SK-N-SH treated with all-trans-retinoic acid at 6 μM for 48 hours (cell line): ENCODE data around the gene C1RL.
"Not testable (repeated sequence)": the region's sequence is repeated elsewhere in the genome, so short reads cannot be mapped to it uniquely, and the experiment has no call there.

Source experiments
- ATAC-seq: fragments of 200-7000 bp; cut with Tn5 transposase; 3 replicates; pipeline ENCODE4 v1.9.1; 2020; ENCODE audit warnings: mild to moderate bottlenecking, moderate library complexity
- ARNTL ChIP-seq: fragments of 450-650 bp; formaldehyde crosslinking; IDR thresholded peaks from 2 replicates; pipeline ENCODE4 v1.5.0; 2020; ENCODE audit warnings: low read depth, mild to moderate bottlenecking, moderate library complexity, borderline replicate concordance
- BACH2 ChIP-seq: fragments of 250-450 bp; sonication (Bioruptor Pico); IDR thresholded peaks from 2 replicates; pipeline ENCODE4 v1.9.0; 2021; ENCODE audit warnings: mild to moderate bottlenecking, borderline replicate concordance
- CSDC2 ChIP-seq: fragments of 250-450 bp; sonication (Bioruptor Pico); IDR thresholded peaks from 2 replicates; pipeline ENCODE4 v1.5.0; 2020; ENCODE audit warnings: mild to moderate bottlenecking, moderate library complexity
- ESRRG ChIP-seq: fragments of 250-450 bp; sonication (Bioruptor Pico); IDR thresholded peaks from 2 replicates; pipeline ENCODE4 v1.6.1; 2021; ENCODE audit warnings: mild to moderate bottlenecking
- GLIS3 ChIP-seq: fragments of 250-450 bp; sonication (Bioruptor Pico); IDR thresholded peaks from 2 replicates; pipeline ENCODE4 v1.5.0; 2020; ENCODE audit warnings: mild to moderate bottlenecking, moderate library complexity
- ISL1 ChIP-seq: fragments of 250-450 bp; sonication (Bioruptor Pico); IDR thresholded peaks from 2 replicates; pipeline ENCODE4 v2.1.2; 2022; ENCODE audit warnings: mild to moderate bottlenecking, moderate library complexity
- OSR1 ChIP-seq: fragments of 250-450 bp; sonication (Bioruptor Pico); IDR thresholded peaks from 2 replicates; pipeline ENCODE4 v1.8.0; 2022; ENCODE audit warnings: moderate library complexity, mild to moderate bottlenecking, inconsistent platforms
- PPARA ChIP-seq: fragments of 250-450 bp; sonication (Bioruptor Pico); IDR thresholded peaks from 2 replicates; pipeline ENCODE4 v1.5.0; 2020; ENCODE audit warnings: mild to moderate bottlenecking, borderline replicate concordance
- SNAI2 ChIP-seq: fragments of 250-450 bp; sonication (Bioruptor Pico); IDR thresholded peaks from 2 replicates; pipeline ENCODE4 v1.5.0; 2020; ENCODE audit warnings: mild to moderate bottlenecking, moderate library complexity
- TCF4 ChIP-seq: fragments of 250-450 bp; sonication (Bioruptor Pico); IDR thresholded peaks from 2 replicates; pipeline ENCODE4 v1.8.0; 2021; ENCODE audit warnings: mild to moderate bottlenecking, moderate library complexity, borderline replicate concordance
- TOX ChIP-seq: fragments of 250-450 bp; sonication (Bioruptor Pico); IDR thresholded peaks from 2 replicates; pipeline ENCODE4 v1.8.0; 2021; ENCODE audit warnings: mild to moderate bottlenecking, moderate library complexity, borderline replicate concordance
- ZC3H10 ChIP-seq: fragments of 250-450 bp; sonication (Bioruptor Pico); IDR thresholded peaks from 2 replicates; pipeline ENCODE4 v1.5.1; 2021; ENCODE audit warnings: mild to moderate bottlenecking, moderate library complexity
- ZFP30 ChIP-seq: fragments of 450-650 bp; formaldehyde crosslinking; IDR thresholded peaks from 2 replicates; pipeline ENCODE4 v1.5.0; 2022; ENCODE audit warnings: mild to moderate bottlenecking, moderate library complexity
- ZNF565 ChIP-seq: fragments of 450-650 bp; formaldehyde crosslinking; conservative IDR thresholded peaks from 2 replicates; pipeline ENCODE4 v1.5.0; 2020; ENCODE audit warnings: low read depth, mild to moderate bottlenecking, moderate library complexity
- ZNF70 ChIP-seq: fragments of 450-650 bp; formaldehyde crosslinking; IDR thresholded peaks from 2 replicates; pipeline ENCODE4 v1.5.0; 2020; ENCODE audit warnings: mild to moderate bottlenecking, moderate library complexity
- ZNF8 ChIP-seq: fragments of 450-650 bp; formaldehyde crosslinking; IDR thresholded peaks from 2 replicates; pipeline ENCODE4 v1.5.0; 2020; ENCODE audit warnings: mild to moderate bottlenecking, moderate library complexity
- TF ChIP-seq, protein P1 (sequence below): fragments of 250-450 bp; sonication (Bioruptor Pico); IDR thresholded peaks from 2 replicates; pipeline ENCODE4 v1.5.1; 2021; ENCODE audit warnings: mild to moderate bottlenecking, moderate library complexity
- TF ChIP-seq, protein P2 (sequence below): fragments of 250-450 bp; sonication (Bioruptor Pico); IDR thresholded peaks from 2 replicates; pipeline ENCODE4 v1.8.0; 2020; ENCODE audit warnings: mild to moderate bottlenecking, moderate library complexity, borderline replicate concordance
- TF ChIP-seq, protein P3 (sequence below): fragments of 250-450 bp; sonication (Bioruptor Pico); IDR thresholded peaks from 2 replicates; pipeline ENCODE4 v1.5.0; 2020; ENCODE audit warnings: mild to moderate bottlenecking, moderate library complexity
- TF ChIP-seq, protein P4 (sequence below): fragments of 250-450 bp; sonication (Bioruptor Pico); IDR thresholded peaks from 2 replicates; pipeline ENCODE4 v1.8.0; 2021; ENCODE audit warnings: low read depth, mild to moderate bottlenecking, moderate library complexity, borderline replicate concordance

Gene C1RL

DNA sequence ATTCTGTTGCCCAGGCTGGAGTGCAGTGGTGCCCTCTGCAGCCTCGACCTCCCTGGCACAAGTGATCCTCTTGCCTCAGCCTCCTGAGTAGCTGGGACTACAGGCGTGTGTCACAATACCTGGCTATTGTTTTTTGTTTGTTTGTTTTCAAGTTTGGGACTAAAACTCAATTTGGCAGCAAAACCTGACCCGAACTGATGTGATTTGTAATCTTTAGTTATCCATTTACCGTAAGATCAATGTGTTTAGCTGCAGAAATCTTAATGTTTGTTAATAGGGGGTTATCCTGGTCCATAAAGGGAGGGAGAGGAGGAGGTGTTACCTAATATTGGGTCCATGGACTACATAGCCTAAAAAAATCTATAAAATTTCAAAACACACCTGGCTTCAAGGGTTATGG, 49.2 kb downstream of the C1RL start (continued):
- no peak for TF ChIP-seq TOX (CRISPR knock-in tag)
- no peak for TF ChIP-seq ZFP30 (CRISPR knock-in tag)

DNA sequence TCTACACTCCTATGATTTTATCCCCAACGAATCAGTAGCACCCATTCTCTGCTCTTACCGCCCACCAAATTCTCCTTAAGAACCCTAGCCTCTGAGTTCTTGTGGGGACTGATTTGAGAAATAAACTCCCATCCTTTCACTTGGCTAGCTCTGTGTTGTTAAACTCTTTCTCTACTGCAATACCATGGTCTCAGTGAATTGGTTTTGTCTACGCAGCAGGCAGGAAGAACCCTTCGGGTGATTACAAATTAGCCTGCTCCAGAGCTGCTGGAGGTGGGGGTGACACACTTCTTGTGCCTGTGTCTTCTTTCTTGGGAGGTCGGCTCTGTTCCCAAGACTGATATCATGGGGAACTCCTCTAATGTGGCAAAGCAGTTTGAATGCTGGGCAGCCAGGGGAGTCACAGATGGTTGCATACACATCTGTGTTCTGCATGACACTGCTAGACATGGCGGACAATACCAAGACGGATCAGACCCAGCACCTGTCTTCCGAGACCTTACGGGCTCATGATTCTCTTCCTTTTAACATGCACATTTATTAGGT, 50.1 kb downstream of the C1RL start:
- TF ChIP-seq ZC3H10 (CRISPR knock-in tag): no peak
- no peak for ATAC-seq

DNA sequence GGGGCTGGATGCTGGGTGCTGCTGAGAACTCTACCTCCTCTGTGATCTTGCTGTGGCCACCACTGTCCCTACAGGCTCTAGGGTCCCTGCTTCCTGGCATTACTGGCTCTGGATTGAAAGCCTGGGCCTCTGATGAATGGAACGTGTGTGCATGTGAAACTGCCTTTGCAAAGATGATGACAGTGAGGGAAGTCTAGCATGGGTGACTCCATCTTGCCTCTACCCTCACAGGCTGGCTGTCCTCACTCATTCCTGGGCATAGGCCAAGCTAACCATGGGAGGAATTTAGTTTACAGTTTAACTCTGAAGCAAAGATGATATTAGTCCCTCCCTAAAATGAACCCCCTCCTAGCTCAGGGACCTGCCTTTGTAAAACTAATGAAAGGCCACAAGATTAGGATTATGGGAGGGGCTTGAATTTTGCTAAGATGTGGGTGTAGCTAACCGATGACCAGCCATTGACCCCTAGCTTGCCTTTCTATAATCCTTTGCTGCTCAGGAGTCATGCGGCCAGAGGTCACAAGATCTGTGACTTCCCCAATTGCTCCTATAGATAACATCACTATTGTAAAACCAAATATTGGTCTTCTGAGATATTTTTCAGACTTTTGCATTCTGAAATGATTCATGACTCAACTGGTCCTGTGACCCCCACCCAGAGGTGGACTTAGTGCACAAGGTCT, 50.7 kb downstream of the C1RL start:
- ATAC-seq: no peak
- no peak for TF ChIP-seq TOX (CRISPR knock-in tag)
- TF ChIP-seq ISL1 (CRISPR knock-in tag): no peak
- TF ChIP-seq PPARA: no peak
- no peak for TF ChIP-seq ZNF8 (CRISPR knock-in tag)
- TF ChIP-seq OSR1 (CRISPR knock-in tag): no peak
- no peak for TF ChIP-seq BACH2 (CRISPR knock-in tag)
- TF ChIP-seq CSDC2 (CRISPR knock-in tag): no peak
- TF ChIP-seq, protein P1, sequence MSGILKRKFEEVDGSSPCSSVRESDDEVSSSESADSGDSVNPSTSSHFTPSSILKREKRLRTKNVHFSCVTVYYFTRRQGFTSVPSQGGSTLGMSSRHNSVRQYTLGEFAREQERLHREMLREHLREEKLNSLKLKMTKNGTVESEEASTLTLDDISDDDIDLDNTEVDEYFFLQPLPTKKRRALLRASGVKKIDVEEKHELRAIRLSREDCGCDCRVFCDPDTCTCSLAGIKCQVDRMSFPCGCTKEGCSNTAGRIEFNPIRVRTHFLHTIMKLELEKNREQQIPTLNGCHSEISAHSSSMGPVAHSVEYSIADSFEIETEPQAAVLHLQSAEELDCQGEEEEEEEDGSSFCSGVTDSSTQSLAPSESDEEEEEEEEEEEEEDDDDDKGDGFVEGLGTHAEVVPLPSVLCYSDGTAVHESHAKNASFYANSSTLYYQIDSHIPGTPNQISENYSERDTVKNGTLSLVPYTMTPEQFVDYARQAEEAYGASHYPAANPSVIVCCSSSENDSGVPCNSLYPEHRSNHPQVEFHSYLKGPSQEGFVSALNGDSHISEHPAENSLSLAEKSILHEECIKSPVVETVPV (CRISPR knock-in tag): no peak
- TF ChIP-seq TCF4: no peak
- no peak for TF ChIP-seq ARNTL (CRISPR knock-in tag)
- TF ChIP-seq, protein P2, sequence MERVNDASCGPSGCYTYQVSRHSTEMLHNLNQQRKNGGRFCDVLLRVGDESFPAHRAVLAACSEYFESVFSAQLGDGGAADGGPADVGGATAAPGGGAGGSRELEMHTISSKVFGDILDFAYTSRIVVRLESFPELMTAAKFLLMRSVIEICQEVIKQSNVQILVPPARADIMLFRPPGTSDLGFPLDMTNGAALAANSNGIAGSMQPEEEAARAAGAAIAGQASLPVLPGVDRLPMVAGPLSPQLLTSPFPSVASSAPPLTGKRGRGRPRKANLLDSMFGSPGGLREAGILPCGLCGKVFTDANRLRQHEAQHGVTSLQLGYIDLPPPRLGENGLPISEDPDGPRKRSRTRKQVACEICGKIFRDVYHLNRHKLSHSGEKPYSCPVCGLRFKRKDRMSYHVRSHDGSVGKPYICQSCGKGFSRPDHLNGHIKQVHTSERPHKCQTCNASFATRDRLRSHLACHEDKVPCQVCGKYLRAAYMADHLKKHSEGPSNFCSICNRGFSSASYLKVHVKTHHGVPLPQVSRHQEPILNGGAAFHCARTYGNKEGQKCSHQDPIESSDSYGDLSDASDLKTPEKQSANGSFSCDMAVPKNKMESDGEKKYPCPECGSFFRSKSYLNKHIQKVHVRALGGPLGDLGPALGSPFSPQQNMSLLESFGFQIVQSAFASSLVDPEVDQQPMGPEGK (CRISPR knock-in tag): no peak
- TF ChIP-seq SNAI2 (CRISPR knock-in tag): no peak
- no peak for TF ChIP-seq ESRRG (CRISPR knock-in tag)
- TF ChIP-seq ZC3H10 (CRISPR knock-in tag): no peak
- no peak for TF ChIP-seq ZNF70 (CRISPR knock-in tag)
- TF ChIP-seq, protein P3, sequence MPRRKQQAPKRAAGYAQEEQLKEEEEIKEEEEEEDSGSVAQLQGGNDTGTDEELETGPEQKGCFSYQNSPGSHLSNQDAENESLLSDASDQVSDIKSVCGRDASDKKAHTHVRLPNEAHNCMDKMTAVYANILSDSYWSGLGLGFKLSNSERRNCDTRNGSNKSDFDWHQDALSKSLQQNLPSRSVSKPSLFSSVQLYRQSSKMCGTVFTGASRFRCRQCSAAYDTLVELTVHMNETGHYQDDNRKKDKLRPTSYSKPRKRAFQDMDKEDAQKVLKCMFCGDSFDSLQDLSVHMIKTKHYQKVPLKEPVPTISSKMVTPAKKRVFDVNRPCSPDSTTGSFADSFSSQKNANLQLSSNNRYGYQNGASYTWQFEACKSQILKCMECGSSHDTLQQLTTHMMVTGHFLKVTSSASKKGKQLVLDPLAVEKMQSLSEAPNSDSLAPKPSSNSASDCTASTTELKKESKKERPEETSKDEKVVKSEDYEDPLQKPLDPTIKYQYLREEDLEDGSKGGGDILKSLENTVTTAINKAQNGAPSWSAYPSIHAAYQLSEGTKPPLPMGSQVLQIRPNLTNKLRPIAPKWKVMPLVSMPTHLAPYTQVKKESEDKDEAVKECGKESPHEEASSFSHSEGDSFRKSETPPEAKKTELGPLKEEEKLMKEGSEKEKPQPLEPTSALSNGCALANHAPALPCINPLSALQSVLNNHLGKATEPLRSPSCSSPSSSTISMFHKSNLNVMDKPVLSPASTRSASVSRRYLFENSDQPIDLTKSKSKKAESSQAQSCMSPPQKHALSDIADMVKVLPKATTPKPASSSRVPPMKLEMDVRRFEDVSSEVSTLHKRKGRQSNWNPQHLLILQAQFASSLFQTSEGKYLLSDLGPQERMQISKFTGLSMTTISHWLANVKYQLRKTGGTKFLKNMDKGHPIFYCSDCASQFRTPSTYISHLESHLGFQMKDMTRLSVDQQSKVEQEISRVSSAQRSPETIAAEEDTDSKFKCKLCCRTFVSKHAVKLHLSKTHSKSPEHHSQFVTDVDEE (CRISPR knock-in tag): no peak
- no peak for TF ChIP-seq ZNF565 (CRISPR knock-in tag)
- TF ChIP-seq ZFP30 (CRISPR knock-in tag): no peak
- TF ChIP-seq, protein P4, sequence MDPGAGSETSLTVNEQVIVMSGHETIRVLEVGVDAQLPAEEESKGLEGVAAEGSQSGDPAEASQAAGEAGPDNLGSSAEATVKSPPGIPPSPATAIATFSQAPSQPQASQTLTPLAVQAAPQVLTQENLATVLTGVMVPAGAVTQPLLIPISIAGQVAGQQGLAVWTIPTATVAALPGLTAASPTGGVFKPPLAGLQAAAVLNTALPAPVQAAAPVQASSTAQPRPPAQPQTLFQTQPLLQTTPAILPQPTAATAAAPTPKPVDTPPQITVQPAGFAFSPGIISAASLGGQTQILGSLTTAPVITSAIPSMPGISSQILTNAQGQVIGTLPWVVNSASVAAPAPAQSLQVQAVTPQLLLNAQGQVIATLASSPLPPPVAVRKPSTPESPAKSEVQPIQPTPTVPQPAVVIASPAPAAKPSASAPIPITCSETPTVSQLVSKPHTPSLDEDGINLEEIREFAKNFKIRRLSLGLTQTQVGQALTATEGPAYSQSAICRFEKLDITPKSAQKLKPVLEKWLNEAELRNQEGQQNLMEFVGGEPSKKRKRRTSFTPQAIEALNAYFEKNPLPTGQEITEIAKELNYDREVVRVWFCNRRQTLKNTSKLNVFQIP (CRISPR knock-in tag): no peak
- TF ChIP-seq GLIS3 (CRISPR knock-in tag): no peak

DNA sequence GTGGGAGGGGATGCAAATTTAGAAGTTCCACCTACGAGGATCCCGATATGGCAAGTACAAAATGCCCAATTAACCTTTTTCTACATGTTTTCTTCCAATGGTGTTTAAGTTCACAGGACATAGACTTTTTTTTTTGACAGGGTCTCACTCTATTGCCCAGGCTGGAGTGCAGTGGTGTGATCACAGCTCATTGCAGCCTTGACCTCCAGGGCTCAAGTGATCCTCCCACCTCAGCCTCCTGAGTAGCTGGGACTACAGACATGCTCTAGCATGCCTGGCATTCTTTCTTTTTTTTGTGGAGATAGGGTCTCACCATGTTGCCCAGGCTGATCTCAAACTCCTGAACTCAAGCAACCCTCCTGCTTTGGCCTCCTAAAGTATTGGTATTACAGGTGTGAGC, 53.3 kb downstream of the C1RL start:
- not testable (repeated sequence) for ATAC-seq
